HEK293 (cell line): ENCODE measurements around the gene AKAP6.

ENCODE experiments used
- CTCF ChIA-PET: fragments of 350-600 bp; formaldehyde crosslinking; extraction: SDS; loops from one replicate; lab custom pipeline; 2021; ENCODE audit warnings: antibody characterized with exemption; lab: Yijun Ruan, JAX
- POLR2A ChIA-PET: fragments of 300-600 bp; formaldehyde crosslinking; extraction: SDS; loops from one replicate; lab custom pipeline; 2020; ENCODE audit warnings: antibody characterized with exemption, inconsistent platforms; lab: Yijun Ruan, JAX
- H3K27ac ChIP-seq: fragments of 200-500 bp; sonication (Bioruptor generic); 2 replicates; pipeline ENCODE4 v1.5.1; 2014; ENCODE audit warnings: low read depth, low read length, control low read depth, inconsistent platforms; ENCODE audit errors: extremely low read depth
- H3K36me3 ChIP-seq, 2 experiments: fragments of 200-500 bp in 1 of 2; sonication (Bioruptor generic) in 1 of 2; 1 replicate in 1 of 2; 2 replicates in 1 of 2; pipeline ENCODE4 v1.5.1; 2014 to 2017; ENCODE audit warnings: inconsistent platforms in 2 of 2, low read length in 2 of 2; ENCODE audit not compliant: control insufficient read depth in 2 of 2, insufficient read depth in 1 of 2
- H3K4me1 ChIP-seq: fragments of 200-500 bp; sonication (Bioruptor generic); 2 replicates; pipeline ENCODE4 v1.5.1; 2014; ENCODE audit warnings: mild to moderate bottlenecking, low read length, inconsistent platforms; ENCODE audit not compliant: control insufficient read depth, insufficient read depth
- H3K4me3 ChIP-seq: 2 replicates; pipeline ENCODE4 v1.5.1; 2011; ENCODE audit warnings: low read depth, mild to moderate bottlenecking, control low read depth, low read length, moderate library complexity
- H3K9me3 ChIP-seq: fragments of 200-500 bp; sonication (Bioruptor generic); 2 replicates; pipeline ENCODE4 v1.5.1; 2014; ENCODE audit warnings: low read depth, low read length, inconsistent platforms; ENCODE audit not compliant: control insufficient read depth, insufficient read depth
- GLIS2 ChIP-seq: fragments of 450-650 bp; formaldehyde crosslinking; IDR thresholded peaks from 2 replicates; pipeline ENCODE4 v1.5.1; 2016; ENCODE audit warnings: missing biosample characterization, missing genetic modification characterization
- HOXA7 ChIP-seq: sonication (generic); formaldehyde crosslinking; IDR thresholded peaks from 2 replicates; pipeline ENCODE4 v1.8.1; 2022; ENCODE audit warnings: missing genetic modification reagents, borderline replicate concordance
- IKZF3 ChIP-seq: fragments of 450-650 bp; IDR thresholded peaks from 2 replicates; pipeline ENCODE4 v1.5.0; 2018; ENCODE audit warnings: missing biosample characterization, mild to moderate bottlenecking, missing genetic modification characterization, moderate library complexity
- REST ChIP-seq: fragments of 450-650 bp; formaldehyde crosslinking; IDR thresholded peaks from 2 replicates; pipeline ENCODE4 v1.5.1; 2016; ENCODE audit warnings: missing biosample characterization, missing genetic modification characterization
- SP7 ChIP-seq: fragments of 450-650 bp; formaldehyde crosslinking; IDR thresholded peaks from 2 replicates; pipeline ENCODE4 v1.5.1; 2016; ENCODE audit warnings: missing biosample characterization, missing genetic modification characterization
- YY2 ChIP-seq: fragments of 450-650 bp; formaldehyde crosslinking; IDR thresholded peaks from 2 replicates; pipeline ENCODE4 v1.5.1; 2016; ENCODE audit warnings: missing biosample characterization, missing genetic modification characterization
- ZBTB1 ChIP-seq: fragments of 450-650 bp; formaldehyde crosslinking; IDR thresholded peaks from 2 replicates; pipeline ENCODE4 v1.5.1; 2016; ENCODE audit warnings: missing biosample characterization, missing genetic modification characterization
- ZBTB17 ChIP-seq: fragments of 450-650 bp; formaldehyde crosslinking; IDR thresholded peaks from 2 replicates; pipeline ENCODE4 v1.5.1; 2016; ENCODE audit warnings: missing biosample characterization, missing genetic modification characterization
- ZBTB48 ChIP-seq: fragments of 450-650 bp; formaldehyde crosslinking; IDR thresholded peaks from 2 replicates; pipeline ENCODE4 v1.5.1; 2016; ENCODE audit warnings: missing biosample characterization, missing genetic modification characterization
- ZBTB49 ChIP-seq: fragments of 450-650 bp; formaldehyde crosslinking; IDR thresholded peaks from 2 replicates; pipeline ENCODE4 v1.5.1; 2016; ENCODE audit warnings: missing biosample characterization, missing genetic modification characterization, low read depth
- ZFHX2 ChIP-seq: fragments of 450-650 bp; formaldehyde crosslinking; conservative IDR thresholded peaks from 2 replicates; pipeline ENCODE4 v1.5.1; 2016; ENCODE audit warnings: missing biosample characterization, missing genetic modification characterization
- ZNF132 ChIP-seq: fragments of 450-650 bp; formaldehyde crosslinking; IDR thresholded peaks from 2 replicates; pipeline ENCODE4 v1.5.1; 2017; ENCODE audit warnings: missing biosample characterization, missing genetic modification characterization, borderline replicate concordance
- ZNF140 ChIP-seq: fragments of 450-650 bp; formaldehyde crosslinking; IDR thresholded peaks from 2 replicates; pipeline ENCODE4 v1.5.1; 2016; ENCODE audit warnings: missing biosample characterization, missing genetic modification characterization
- ZNF157 ChIP-seq: fragments of 450-650 bp; formaldehyde crosslinking; IDR thresholded peaks from 2 replicates; pipeline ENCODE4 v1.5.1; 2016; ENCODE audit warnings: missing biosample characterization, missing genetic modification characterization
- ZNF175 ChIP-seq: fragments of 450-650 bp; formaldehyde crosslinking; IDR thresholded peaks from 2 replicates; pipeline ENCODE4 v1.5.1; 2016; ENCODE audit warnings: missing biosample characterization, missing genetic modification characterization
- ZNF184 ChIP-seq: fragments of 450-650 bp; IDR thresholded peaks from 2 replicates; pipeline ENCODE4 v1.5.1; 2018; ENCODE audit warnings: missing biosample characterization, mild to moderate bottlenecking, missing genetic modification characterization
- ZNF239 ChIP-seq: fragments of 450-650 bp; formaldehyde crosslinking; IDR thresholded peaks from 2 replicates; pipeline ENCODE4 v1.5.1; 2016; ENCODE audit warnings: missing biosample characterization, missing genetic modification characterization
- ZNF280D ChIP-seq: fragments of 450-650 bp; formaldehyde crosslinking; IDR thresholded peaks from 2 replicates; pipeline ENCODE4 v1.5.1; 2016; ENCODE audit warnings: missing biosample characterization, missing genetic modification characterization
- ZNF335 ChIP-seq: fragments of 450-650 bp; formaldehyde crosslinking; conservative IDR thresholded peaks from 2 replicates; pipeline ENCODE4 v1.5.1; 2016; ENCODE audit warnings: missing biosample characterization, missing genetic modification characterization
- ZNF416 ChIP-seq: fragments of 450-650 bp; formaldehyde crosslinking; IDR thresholded peaks from 2 replicates; pipeline ENCODE4 v1.5.1; 2016; ENCODE audit warnings: missing biosample characterization, missing genetic modification characterization
- ZNF426 ChIP-seq: fragments of 450-650 bp; formaldehyde crosslinking; IDR thresholded peaks from 2 replicates; pipeline ENCODE4 v1.5.1; 2017; ENCODE audit warnings: missing biosample characterization, missing genetic modification characterization, mild to moderate bottlenecking, inconsistent platforms, moderate library complexity
- ZNF473 ChIP-seq: fragments of 450-650 bp; formaldehyde crosslinking; IDR thresholded peaks from 2 replicates; pipeline ENCODE4 v1.5.1; 2017; ENCODE audit warnings: missing biosample characterization, missing genetic modification characterization
- ZNF514 ChIP-seq: fragments of 450-650 bp; formaldehyde crosslinking; IDR thresholded peaks from 2 replicates; pipeline ENCODE4 v1.5.1; 2016; ENCODE audit warnings: missing biosample characterization, missing genetic modification characterization
- ZNF529 ChIP-seq: fragments of 450-650 bp; formaldehyde crosslinking; IDR thresholded peaks from 2 replicates; pipeline ENCODE4 v1.5.1; 2017; ENCODE audit warnings: missing genetic modification characterization, missing biosample characterization; ENCODE audit not compliant: insufficient replicate concordance
- ZNF571 ChIP-seq: fragments of 450-650 bp; formaldehyde crosslinking; IDR thresholded peaks from 2 replicates; pipeline ENCODE4 v1.5.0; 2017; ENCODE audit warnings: missing biosample characterization, missing genetic modification characterization
- ZNF585B ChIP-seq: fragments of 450-650 bp; formaldehyde crosslinking; IDR thresholded peaks from 2 replicates; pipeline ENCODE4 v1.5.1; 2016; ENCODE audit warnings: missing biosample characterization, missing genetic modification characterization
- ZNF658 ChIP-seq: fragments of 450-650 bp; formaldehyde crosslinking; IDR thresholded peaks from 2 replicates; pipeline ENCODE4; 2016; ENCODE audit warnings: missing biosample characterization, missing genetic modification characterization
- ZNF768 ChIP-seq: fragments of 450-650 bp; formaldehyde crosslinking; IDR thresholded peaks from 2 replicates; pipeline ENCODE4 v1.5.1; 2018; ENCODE audit warnings: missing biosample characterization, mild to moderate bottlenecking, missing genetic modification characterization
- ZNF777 ChIP-seq: fragments of 450-650 bp; formaldehyde crosslinking; IDR thresholded peaks from 2 replicates; pipeline ENCODE4 v1.5.1; 2017; ENCODE audit warnings: missing biosample characterization, missing genetic modification characterization, borderline replicate concordance
- ZNF791 ChIP-seq: fragments of 450-650 bp; formaldehyde crosslinking; IDR thresholded peaks from 2 replicates; pipeline ENCODE4 v1.5.1; 2016; ENCODE audit warnings: missing biosample characterization, missing genetic modification characterization
- ZNF843 ChIP-seq: fragments of 450-650 bp; formaldehyde crosslinking; IDR thresholded peaks from 2 replicates; pipeline ENCODE4 v1.5.1; 2016; ENCODE audit warnings: missing biosample characterization, missing genetic modification characterization

The AKAP6 gene

GRCh38 chr14:32597771-32598170 lies 268.7 kb downstream of the AKAP6 start:
- no peaks in the 10 kb centered on the region for H3K4me1 ChIP-seq
- ChIA-PET CTCF (no interaction called here), POLR2A (no interaction called here)
- TF ChIP-seq ZNF426 (tag by site-specific recombination): no peak
- no peak for TF ChIP-seq ZNF768 (tag by site-specific recombination)
- no peak for TF ChIP-seq ZNF571
- TF ChIP-seq YY2 (tag by site-specific recombination): no peak
- TF ChIP-seq HOXA7 (CRISPR knock-in tag): no peak
- TF ChIP-seq ZNF473 (tag by site-specific recombination): no peak
- no peak for TF ChIP-seq ZFHX2 (tag by site-specific recombination)
- TF ChIP-seq ZNF529: no peak
- no peak for TF ChIP-seq ZBTB49 (tag by site-specific recombination)
- TF ChIP-seq ZNF184 (tag by site-specific recombination): no peak
- no peak for TF ChIP-seq ZNF585B (tag by site-specific recombination)
- no peak for TF ChIP-seq ZNF175
- TF ChIP-seq ZBTB1: no peak
- TF ChIP-seq ZNF335: no peak
- no peak for TF ChIP-seq ZNF416 (tag by site-specific recombination)
- no peak for TF ChIP-seq ZBTB48 (tag by site-specific recombination)
- TF ChIP-seq ZNF280D (tag by site-specific recombination): no peak
- no peak for TF ChIP-seq ZNF514 (tag by site-specific recombination)
- TF ChIP-seq ZNF843: no peak
- no peaks in the 10 kb centered on the region; the same call in 1 of the 2 replicates for H3K9me3 ChIP-seq
- no peak overlapping the region for H3K27ac ChIP-seq
- no peak overlapping the region for H3K4me3 ChIP-seq
- no peaks in the 10 kb centered on the region for H3K36me3 ChIP-seq

GRCh38 chr14:32601069-32601468 lies 272.0 kb downstream of the AKAP6 start:
- Histone ChIP-seq H3K9me3 (no peaks in the 10 kb centered on the region; the same call in 1 of the 2 replicates), H3K4me3 (no peak overlapping the region), H3K4me1 (no peaks in the 10 kb centered on the region), H3K27ac (no peak overlapping the region), H3K36me3 (no peaks in the 10 kb centered on the region)
- ChIA-PET POLR2A (no interaction called here), CTCF (no interaction called here)
- TF ChIP-seq ZNF157 (tag by site-specific recombination): no peak
- TF ChIP-seq ZFHX2 (tag by site-specific recombination): no peak
- no peak for TF ChIP-seq ZBTB17
- TF ChIP-seq ZNF791 (tag by site-specific recombination): no peak
- TF ChIP-seq ZNF132 (tag by site-specific recombination): no peak
- TF ChIP-seq SP7 (tag by site-specific recombination): no peak
- TF ChIP-seq IKZF3: no peak
- no peak for TF ChIP-seq ZNF777 (tag by site-specific recombination)
- no peak for TF ChIP-seq ZNF140
- TF ChIP-seq ZNF658: no peak
- TF ChIP-seq REST (tag by site-specific recombination): no peak
- no peak for TF ChIP-seq ZNF239
- no peak for TF ChIP-seq GLIS2 (tag by site-specific recombination)
